H1 (cell line): ENCODE measurements around the gene SLC25A39. TPM values are rescaled to one million over a fixed set of nuclear protein-coding genes. Genes with fewer than 3 reads are reported as not detected.

Experiments used
- CTCF ChIA-PET: fragments of 300-600 bp; sonication (Branson Sonifier 250); formaldehyde crosslinking; loops from one replicate; lab custom pipeline; 2021; ENCODE audit not compliant: partially characterized antibody; lab: Charles Lee
- POLR2A ChIA-PET: fragments of 300-600 bp; sonication (Branson Sonifier 250); formaldehyde crosslinking; loops from one replicate; lab custom pipeline; 2021; ENCODE audit warnings: inconsistent platforms; ENCODE audit not compliant: partially characterized antibody; lab: Charles Lee
- DNase-seq, 2 experiments: peaks; one replicate each; pipeline versions ENCODE4 v3.0.0 to v3.0.0-alpha.2; 2010 to 2022; ENCODE audit warnings: low spot score in 2 of 2, low read depth in 1 of 2, mixed read lengths in 1 of 2
- FAIRE-seq: peaks from 2 replicates; lab custom pipeline; 2011; peaks lifted over from hg19 to GRCh38; lab: Jason Lieb, UNC
- H2AFZ ChIP-seq: 2 replicates; pipeline ENCODE4 v1.8.1; 2012; ENCODE audit warnings: low read length, inconsistent platforms
- H2AK5ac ChIP-seq: 2 replicates; pipeline ENCODE4 v1.6.1; 2013; ENCODE audit warnings: low read depth, low read length
- H2BK120ac ChIP-seq: replicated peaks from 2 replicates; pipeline ENCODE3; 2013; ENCODE audit warnings: low read depth, low read length, inconsistent platforms
- H2BK12ac ChIP-seq: 2 replicates; pipeline ENCODE4 v1.6.1; 2013; ENCODE audit warnings: low read depth, low read length
- H2BK15ac ChIP-seq: 2 replicates; pipeline ENCODE4 v1.6.1; 2013; ENCODE audit warnings: low read length
- H2BK20ac ChIP-seq: 2 replicates; pipeline ENCODE4 v1.6.1; 2013; ENCODE audit warnings: low read length
- H2BK5ac ChIP-seq: 2 replicates; pipeline ENCODE4 v1.6.1; 2013; ENCODE audit warnings: low read depth, low read length
- H3K14ac ChIP-seq: 2 replicates; pipeline ENCODE4 v1.6.1; 2013; ENCODE audit warnings: inconsistent platforms; ENCODE audit not compliant: insufficient read length
- H3K18ac ChIP-seq: 2 replicates; pipeline ENCODE4 v1.6.1; 2013; ENCODE audit warnings: low read length; ENCODE audit errors: extremely low read depth
- H3K23ac ChIP-seq: 2 replicates; pipeline ENCODE4 v1.6.1; 2013; ENCODE audit warnings: inconsistent platforms; ENCODE audit not compliant: insufficient read length
- H3K23me2 ChIP-seq: 2 replicates; pipeline ENCODE4 v1.6.1; 2013; ENCODE audit warnings: low read depth, low read length
- H3K27ac ChIP-seq: 2 replicates; pipeline ENCODE4 v1.6.1; 2011; ENCODE audit warnings: low read depth, low read length, inconsistent platforms
- H3K27me3 ChIP-seq, 4 experiments: replicated peaks in 1 of 4; 1 replicate in 1 of 4; 2 replicates in 3 of 4; pipeline versions ENCODE4 v1.6.1 to v1.8.1; 2011 to 2013; ENCODE audit warnings: low read length in 3 of 4, mild to moderate bottlenecking in 3 of 4, inconsistent platforms in 2 of 4, mixed read lengths in 2 of 4, moderate library complexity in 1 of 4; ENCODE audit not compliant: control insufficient read depth in 3 of 4, insufficient read depth in 3 of 4; ENCODE audit errors: extremely low read depth in 1 of 4
- H3K36me3 ChIP-seq, 4 experiments: 2 replicates each; pipeline versions ENCODE4 v1.6.1 to v1.8.1; 2011 to 2013; ENCODE audit warnings: mild to moderate bottlenecking in 4 of 4, low read length in 3 of 4, moderate library complexity in 2 of 4, control low read depth in 1 of 4, inconsistent platforms in 1 of 4; ENCODE audit not compliant: insufficient read depth in 4 of 4, control insufficient read depth in 2 of 4
- H3K4ac ChIP-seq: replicated peaks from 2 replicates; pipeline ENCODE3; 2013; ENCODE audit warnings: low read length, low read depth, mixed read lengths, inconsistent platforms; ENCODE audit not compliant: insufficient read length
- H3K4me1 ChIP-seq, 4 experiments: replicated peaks in 1 of 4; 1 replicate in 1 of 4; 2 replicates in 3 of 4; pipeline versions ENCODE4 v1.6.1 to v1.8.1; 2011 to 2013; ENCODE audit warnings: low read length in 3 of 4, inconsistent platforms in 2 of 4, mixed read lengths in 1 of 4; ENCODE audit not compliant: insufficient read depth in 4 of 4, control insufficient read depth in 3 of 4
- H3K4me2 ChIP-seq, 2 experiments: 2 replicates each; pipeline versions ENCODE4 v1.6.1 to v1.8.1; 2011 to 2013; ENCODE audit warnings: low read depth in 2 of 2, low read length in 2 of 2, control low read depth in 1 of 2, inconsistent platforms in 1 of 2, mild to moderate bottlenecking in 1 of 2; ENCODE audit not compliant: insufficient read depth in 1 of 2
- H3K4me3 ChIP-seq, 4 experiments: fragments of 200-600, 300-600 bp in 1 of 4; sonication (generic), shearing (Covaris generic), sonication (Bioruptor Twin) in 1 of 4; 2 replicates each; pipeline versions ENCODE4 v1.5.1 to v1.8.1; 2011 to 2016; ENCODE audit warnings: low read length in 4 of 4, low read depth in 3 of 4, control low read depth in 2 of 4, inconsistent platforms in 2 of 4, mild to moderate bottlenecking in 2 of 4, mixed read lengths in 1 of 4, moderate library complexity in 1 of 4; ENCODE audit not compliant: insufficient read depth in 2 of 4; ENCODE audit errors: extremely low read depth in 1 of 4
- H3K56ac ChIP-seq: replicated peaks from 2 replicates; pipeline ENCODE3; 2013; ENCODE audit warnings: low read depth, mild to moderate bottlenecking, mixed read lengths, low read length, inconsistent platforms; ENCODE audit not compliant: insufficient read length
- H3K79me1 ChIP-seq: 2 replicates; pipeline ENCODE4 v1.6.1; 2013; ENCODE audit warnings: low read depth, low read length, control low read depth
- H3K79me2 ChIP-seq, 2 experiments: 2 replicates each; pipeline versions ENCODE4 v1.6.1 to v1.8.1; 2012 to 2013; ENCODE audit warnings: low read length in 2 of 2, mild to moderate bottlenecking in 2 of 2, inconsistent platforms in 1 of 2; ENCODE audit not compliant: insufficient read depth in 2 of 2, control insufficient read depth in 1 of 2
- H3K9ac ChIP-seq, 4 experiments: replicated peaks in 1 of 4; 1 replicate in 1 of 4; 2 replicates in 3 of 4; pipeline versions ENCODE4 v1.6.1 to v1.8.1; 2011 to 2013; ENCODE audit warnings: low read depth in 3 of 4, low read length in 3 of 4, control low read depth in 2 of 4, mild to moderate bottlenecking in 2 of 4, moderate library complexity in 2 of 4, inconsistent platforms in 1 of 4; ENCODE audit errors: extremely low read depth in 1 of 4
- H3K9me3 ChIP-seq, 2 experiments: 2 replicates each; pipeline versions ENCODE4 v1.6.1 to v1.8.1; 2012 to 2013; ENCODE audit warnings: mild to moderate bottlenecking in 2 of 2, moderate library complexity in 2 of 2, control low read depth in 1 of 2, inconsistent platforms in 1 of 2, low read depth in 1 of 2, low read length in 1 of 2, mixed read lengths in 1 of 2; ENCODE audit not compliant: insufficient read depth in 2 of 2
- H4K20me1 ChIP-seq, 2 experiments: replicated peaks in 1 of 2; 2 replicates each; pipeline versions ENCODE3 to v1.8.1; 2011 to 2013; ENCODE audit warnings: inconsistent platforms in 2 of 2, low read length in 2 of 2, mild to moderate bottlenecking in 1 of 2; ENCODE audit not compliant: insufficient read depth in 2 of 2, control insufficient read depth in 1 of 2
- H4K5ac ChIP-seq: 2 replicates; pipeline ENCODE4 v1.6.1; 2013; ENCODE audit warnings: low read length, low read depth, mixed read lengths, inconsistent platforms; ENCODE audit not compliant: insufficient read length
- H4K8ac ChIP-seq: 2 replicates; pipeline ENCODE4 v1.8.0; 2013; ENCODE audit warnings: mild to moderate bottlenecking, moderate library complexity, low read length, inconsistent platforms; ENCODE audit not compliant: insufficient read depth; ENCODE audit errors: extremely low read depth
- H4K91ac ChIP-seq: replicated peaks from 2 replicates; pipeline ENCODE3; 2013; ENCODE audit warnings: low read length, mixed read lengths, inconsistent platforms; ENCODE audit not compliant: insufficient read length
- BRCA1 ChIP-seq: IDR thresholded peaks from 2 replicates; pipeline ENCODE4 v1.6.1; 2012; ENCODE audit warnings: low read depth, low read length, improper control_type of control experiment
- CEBPB ChIP-seq: IDR thresholded peaks from 2 replicates; pipeline ENCODE4 v1.6.1; 2012; ENCODE audit warnings: low read depth, low read length
- CHD2 ChIP-seq: IDR thresholded peaks from 2 replicates; pipeline ENCODE4 v1.6.1; 2012; ENCODE audit warnings: low read length, improper control_type of control experiment
- KDM1A ChIP-seq: fragments of 200-600, 300-600 bp; sonication (generic); IDR thresholded peaks from 2 replicates; pipeline ENCODE4 v1.7.1; 2016; ENCODE audit warnings: mild to moderate bottlenecking, low read length, borderline replicate concordance
- POLR2AphosphoS5 ChIP-seq: IDR thresholded peaks from 2 replicates; pipeline ENCODE4 v1.6.1; 2011; ENCODE audit warnings: low read depth, low read length
- RAD21 ChIP-seq, 2 experiments: IDR thresholded peaks in 1 of 2; conservative IDR thresholded peaks in 1 of 2; 2 replicates each; pipeline ENCODE4 v1.6.1; 2011; ENCODE audit warnings: low read depth in 2 of 2, low read length in 2 of 2, improper control_type of control experiment in 1 of 2, inconsistent platforms in 1 of 2, mild to moderate bottlenecking in 1 of 2, moderate library complexity in 1 of 2
- SAP30 ChIP-seq: fragments of 300-600 bp; sonication (generic); IDR thresholded peaks from 2 replicates; pipeline ENCODE4 v1.7.1; 2012; ENCODE audit warnings: low read length, moderate library complexity, mild to moderate bottlenecking, inconsistent platforms; ENCODE audit not compliant: insufficient read depth, insufficient replicate concordance
- TAF7 ChIP-seq: optimal IDR thresholded peaks from 2 replicates; pipeline ENCODE3; 2011; ENCODE audit warnings: low read depth, mild to moderate bottlenecking, inconsistent platforms, low read length, moderate library complexity, borderline replicate concordance
- WGBS, 2 experiments: shearing (Covaris generic) in 1 of 2; methylation state at CpG; one replicate each; pipeline versions ENCODE4 v1.1.6 to v1.1.7; 2013 to 2015; ENCODE audit warnings: low lambda C conversion rate in 2 of 2, mixed read lengths in 2 of 2, inconsistent platforms in 1 of 2, low coverage in 1 of 2, missing lambda C conversion rate in 1 of 2; ENCODE audit not compliant: insufficient replicate concordance in 2 of 2, insufficient coverage in 1 of 2, insufficient read length in 1 of 2; ENCODE audit errors: extremely low coverage in 1 of 2, missing lambda C conversion rate in 1 of 2; 5-methylcytosine and 5-hydroxymethylcytosine counted together
- polyA plus RNA-seq, 7 experiments: library from polyadenylated mRNA; depleted of rRNA in 3 of 7; stranded (reverse) in 5 of 7; unstranded in 2 of 7; fragments of >200 nt in 5 of 7; fragments of 200-250 nt in 2 of 7; gene quantifications; 1 replicate in 5 of 7; 2 replicates in 1 of 7; 4 replicates in 1 of 7; pipeline versions ENCODE4 v1.2.1 to v1.2.3, GENCODE V29; 2011 to 2013; ENCODE audit warnings: missing spikeins in 2 of 7, mixed read lengths in 2 of 7
- total RNA-seq: library from RNA; stranded (reverse); fragmentation: NEBNext Ultra II Directional; extraction: Animal tissue kit (Norgen Biotek cat#: 25700); gene quantifications from 2 replicates; pipeline ENCODE4 v1.2.1, GENCODE V29; 2021

The SLC25A39 gene
- total and polyA plus RNA-seq, 2 of the 8 experiments (the other 6 are each of a cell fraction or from before 2014, with no cell fraction given) = 200 to 291 TPM

GRCh38 chr17:44282264-44282663 is 42.4 kb downstream of the SLC25A39 start:
- H4K8ac ChIP-seq = no peak overlapping the region
- H4K20me1 ChIP-seq = no peaks in the 10 kb centered on the region
- 90% methylated on average over 3 of the region's 3 CpGs; no CpG with 5 or more reads in 1 of the 2 experiments for WGBS, 2 experiments
- no peaks in the 10 kb centered on the region for H3K79me2 ChIP-seq
- ChIA-PET CTCF (interaction anchor here (0.6 to 1.3 kb wide), 5 partner anchors 15 to 1463 kb away, joined by 3 to 5 read pairs (median 3); no protein-coding TSS in a partner anchor), POLR2A (interaction anchor here (0.6 to 1.6 kb wide), 3 partner anchors 12 to 50 kb away, joined by 3 to 5 read pairs (median 3); no protein-coding TSS in a partner anchor)
- no peaks in the 10 kb centered on the region for H3K36me3 ChIP-seq
- FAIRE-seq (no peak), DNase-seq (no peak)
- H2AK5ac ChIP-seq = no peak overlapping the region
- TF ChIP-seq TAF7 = no peak
- no peak for TF ChIP-seq BRCA1
- TF ChIP-seq SAP30 = no peak
- TF ChIP-seq POLR2AphosphoS5 = no peak
- no peak for TF ChIP-seq RAD21 (IDR thresholded peaks at IDR 0.05 in 1 of 2, conservative IDR thresholded peaks at IDR 0.05 in 1 of 2; ENCODE audit: low read depth in 2 of 2, low read length in 2 of 2)
- TF ChIP-seq CHD2 = no peak
- TF ChIP-seq KDM1A = no peak
- TF ChIP-seq CEBPB = no peak
- no peak overlapping the region for H3K23ac ChIP-seq
- peaks cover 0 to 12% (median 7%) of the 10 kb centered on the region in 4 experiments; a peak in 6 of 7 replicates for H3K4me1 ChIP-seq
- no peak overlapping the region for H3K56ac ChIP-seq
- H3K4ac ChIP-seq = no peak overlapping the region
- no peak overlapping the region for H3K14ac ChIP-seq
- no peak overlapping the region for H3K4me2 ChIP-seq
- H3K18ac ChIP-seq = no peak overlapping the region
- no peak overlapping the region for H2BK15ac ChIP-seq
- no peak overlapping the region for H4K91ac ChIP-seq
- H2BK5ac ChIP-seq = no peak overlapping the region
- no peak overlapping the region for H4K5ac ChIP-seq
- H3K23me2 ChIP-seq = no peaks in the 10 kb centered on the region
- H2BK120ac ChIP-seq = no peak overlapping the region
- no peak overlapping the region for H2AFZ ChIP-seq
- H3K4me3 ChIP-seq = no peak overlapping the region
- H3K9ac ChIP-seq = no peak overlapping the region
- H3K27me3 ChIP-seq = 0 out of 7 replicates have a peak, but pooled peaks cover 0 to 2% (median 0%) of the 10 kb centered on the region in 4 experiments
- no peak overlapping the region for H2BK12ac ChIP-seq
- no peak overlapping the region for H2BK20ac ChIP-seq
- no peaks in the 10 kb centered on the region for H3K9me3 ChIP-seq
- no peak overlapping the region for H3K27ac ChIP-seq
- H3K79me1 ChIP-seq = no peaks in the 10 kb centered on the region
